ENCODE measurements around the gene MARCKSL1. TPM values are rescaled to one million over a fixed set of nuclear protein-coding genes. Genes with fewer than 3 reads are reported as not detected.

Gene MARCKSL1
- total and polyA plus RNA-seq, 2 of the 8 experiments (the other 6 are each of a cell fraction or from before 2014, with no cell fraction given), result 536 to 558 TPM

GRCh38 chr1:32373996-32374592, 38.1 kb upstream of the MARCKSL1 start:
- POLR2A ChIA-PET (ENCODE audit: partially characterized antibody), result interaction anchor here (1.1 to 2.5 kb wide), 4 partner anchors 9 to 40 kb away, joined by 4 to 7 read pairs (median 4); partner anchors contain the start of gene BSDC1
- no peak for FAIRE-seq
- H3K36me3 ChIP-seq (ENCODE audit: control insufficient read depth in 2 of 4, insufficient read depth in 4 of 4, low read length in 3 of 4), result peaks cover 20 to 67% (median 57%) of the 10 kb centered on the region in 4 experiments

More at GRCh38 chr1:32373996-32374592, 38.1 kb upstream of the MARCKSL1 start:
- Histone ChIP-seq H3K14ac (ENCODE audit: insufficient read length) (no peak overlapping the region), H3K23me2 (ENCODE audit: low read depth, low read length) (no peaks in the 10 kb centered on the region), H4K5ac (ENCODE audit: insufficient read length, low read depth, low read length) (no peak overlapping the region), H3K79me2 (ENCODE audit: control insufficient read depth in 1 of 2, insufficient read depth in 2 of 2, low read length in 2 of 2) (no peaks in the 10 kb centered on the region), H4K8ac (ENCODE audit: extremely low read depth, insufficient read depth, low read length) (no peak overlapping the region), H3K9me3 (ENCODE audit: insufficient read depth in 2 of 2, low read depth in 1 of 2, low read length in 1 of 2) (no peaks in the 10 kb centered on the region), H3K4me3 (ENCODE audit: extremely low read depth in 1 of 4, insufficient read depth in 2 of 4, low read depth in 3 of 4, low read length in 4 of 4) (no peak overlapping the region), H3K4me2 (ENCODE audit: insufficient read depth in 1 of 2, low read depth in 2 of 2, low read length in 2 of 2) (no peak overlapping the region), H2BK20ac (ENCODE audit: low read length) (no peak overlapping the region), H2AFZ (ENCODE audit: low read length) (no peak overlapping the region), H3K18ac (ENCODE audit: extremely low read depth, low read length) (no peak overlapping the region), H3K9ac (replicated peaks in 1 of 4; ENCODE audit: extremely low read depth in 1 of 4, low read depth in 3 of 4, low read length in 3 of 4) (no peak overlapping the region), H2BK15ac (ENCODE audit: low read length) (no peak overlapping the region), H2BK120ac (replicated peaks; ENCODE audit: low read depth, low read length) (no peak overlapping the region), H2AK5ac (ENCODE audit: low read depth, low read length) (no peak overlapping the region), H3K27ac (ENCODE audit: low read depth, low read length) (no peak overlapping the region), H4K91ac (replicated peaks; ENCODE audit: insufficient read length, low read length) (no peak overlapping the region), H3K4me1 (replicated peaks in 1 of 4; ENCODE audit: control insufficient read depth in 3 of 4, insufficient read depth in 4 of 4, low read length in 3 of 4) (no peaks in the 10 kb centered on the region), H3K79me1 (ENCODE audit: low read depth, low read length) (no peaks in the 10 kb centered on the region), H3K23ac (ENCODE audit: insufficient read length) (no peak overlapping the region), H3K4ac (replicated peaks; ENCODE audit: insufficient read length, low read depth, low read length) (no peak overlapping the region), H3K27me3 (replicated peaks in 1 of 4; ENCODE audit: control insufficient read depth in 3 of 4, extremely low read depth in 1 of 4, insufficient read depth in 3 of 4, low read length in 3 of 4) (no peaks in the 10 kb centered on the region), H2BK12ac (ENCODE audit: low read depth, low read length) (no peak overlapping the region), H2BK5ac (ENCODE audit: low read depth, low read length) (no peak overlapping the region), H4K20me1 (replicated peaks in 1 of 2; ENCODE audit: control insufficient read depth in 1 of 2, insufficient read depth in 2 of 2, low read length in 2 of 2) (peaks cover 2 to 3% of the 10 kb centered on the region in 2 experiments), H3K56ac (replicated peaks; ENCODE audit: insufficient read length, low read depth, low read length) (no peak overlapping the region)
- no peak for DNase-seq (ENCODE audit: low read depth in 1 of 2, low spot score in 2 of 2)
- WGBS, 2 experiments (ENCODE audit: extremely low coverage in 1 of 2, insufficient coverage in 1 of 2, insufficient read length in 1 of 2, insufficient replicate concordance in 2 of 2, low coverage in 1 of 2, low lambda C conversion rate in 2 of 2, missing lambda C conversion rate in 1 of 2), result 83% methylated on average over 1 of the region's 1 CpG; no CpG with 5 or more reads in 1 of the 2 experiments
- no peak for TF ChIP-seq ZNF274 (IDR thresholded peaks at IDR 0.05; ENCODE audit: borderline replicate concordance, extremely low read depth, low read length)
- CTCF ChIA-PET (ENCODE audit: partially characterized antibody), result interaction anchor here (1.4 kb wide), 1 partner anchor 24 kb away, joined by 3 read pairs; no protein-coding TSS in a partner anchor

Data from H1 (cell line).